H7 (cell line): ENCODE results near the gene PDLIM1. TPM values are rescaled to one million over a fixed set of nuclear protein-coding genes. Genes with fewer than 3 reads are reported as not detected.
A peak's percentile ranks its signal among the peaks of the same experiment; 100 is the strongest.
"Not testable (repeated sequence)": the region's sequence is repeated elsewhere in the genome, so short reads cannot be mapped to it uniquely, and the experiment has no call there.

Experiments used
- DNase-seq: peaks from one replicate; pipeline ENCODE4 v3.0.0; 2012
- H3K27me3 ChIP-seq: 2 replicates; pipeline ENCODE4 v1.6.0; 2011; ENCODE audit warnings: mild to moderate bottlenecking, low read length; ENCODE audit not compliant: control insufficient read depth, insufficient read depth
- H3K36me3 ChIP-seq: replicated peaks from 2 replicates; pipeline ENCODE4 v1.5.1; 2011; ENCODE audit warnings: low read length; ENCODE audit not compliant: control insufficient read depth, insufficient read depth
- H3K4me3 ChIP-seq: 2 replicates; pipeline ENCODE4 v1.5.1; 2011; ENCODE audit warnings: low read depth, mild to moderate bottlenecking, control low read depth, low read length, moderate library complexity; ENCODE audit not compliant: insufficient read depth
- total RNA-seq: library from RNA; depleted of rRNA; stranded (reverse); fragments of >200 nt; shearing (Covaris generic); gene quantifications from 2 replicates; pipeline ENCODE4 v1.2.3, GENCODE V29; 2014

Gene PDLIM1
- total RNA-seq, 1 experiment from 2014 or later = 32.4 TPM

- not testable (repeated sequence) for H3K27me3 ChIP-seq, H3K4me3 ChIP-seq, DNase-seq
- peaks cover 15% of the 10 kb centered on the region for H3K36me3 ChIP-seq
Observed at GRCh38 chr10:95240096-95240495, 50.7 kb downstream of the PDLIM1 start.

GRCh38 chr10:95237376-95238170 is 53.2 kb downstream of the PDLIM1 start:
- Histone ChIP-seq H3K36me3 (peaks cover 14% of the 10 kb centered on the region), H3K27me3 (no peaks in the 10 kb centered on the region), H3K4me3 (no peak overlapping the region)
- no peak for DNase-seq

- no peaks in the 10 kb centered on the region for H3K27me3 ChIP-seq
- no peak overlapping the region for H3K4me3 ChIP-seq
- DNase-seq = no peak
- peaks cover 11% of the 10 kb centered on the region for H3K36me3 ChIP-seq
Observed at GRCh38 chr10:95236068-95236903, 54.5 kb downstream of the PDLIM1 start.

- no peak for DNase-seq
- Histone ChIP-seq H3K36me3 (peaks cover 11% of the 10 kb centered on the region), H3K4me3 (no peak overlapping the region), H3K27me3 (no peaks in the 10 kb centered on the region)
Observed at GRCh38 chr10:95235676-95236067, 55.1 kb downstream of the PDLIM1 start.

GRCh38 chr10:95234951-95235350 is 55.9 kb downstream of the PDLIM1 start:
- no peak for DNase-seq

GRCh38 chr10:95233377-95234034 is 57.3 kb downstream of the PDLIM1 start:
- Histone ChIP-seq H3K36me3 (peaks cover 10% of the 10 kb centered on the region), H3K4me3 (no peak overlapping the region), H3K27me3 (no peaks in the 10 kb centered on the region)
- no peak for DNase-seq

More at GRCh38 chr10:95234951-95235350, 55.9 kb downstream of the PDLIM1 start:
- Histone ChIP-seq H3K36me3 (peaks cover 11% of the 10 kb centered on the region), H3K27me3 (no peaks in the 10 kb centered on the region), H3K4me3 (no peak overlapping the region)

GRCh38 chr10:95230677-95231586 is 59.9 kb downstream of the PDLIM1 start:
- not testable (repeated sequence) for H3K36me3 ChIP-seq, H3K27me3 ChIP-seq
- DNase-seq = peak; percentile 69
- peak overlapping the region; percentile 43 for H3K4me3 ChIP-seq

- H3K36me3 ChIP-seq = peaks cover 2% of the 10 kb centered on the region; the same call in 1 of the 2 replicates
- H3K4me3 ChIP-seq = peak overlapping the region; percentile 43
- no peaks in the 10 kb centered on the region for H3K27me3 ChIP-seq
- DNase-seq = peak; percentile 33
Observed at GRCh38 chr10:95229724-95230627, 60.8 kb downstream of the PDLIM1 start.

GRCh38 chr10:95228934-95229723 is 61.7 kb downstream of the PDLIM1 start:
- not testable (repeated sequence) for DNase-seq, H3K27me3 ChIP-seq
- peak overlapping the region; percentile 3; the same call in 1 of the 2 replicates for H3K4me3 ChIP-seq

GRCh38 chr10:95225136-95225535 is 65.7 kb downstream of the PDLIM1 start:
- no peak for DNase-seq
- Histone ChIP-seq H3K4me3 (no peak overlapping the region), H3K27me3 (no peaks in the 10 kb centered on the region), H3K36me3 (peaks cover 2% of the 10 kb centered on the region; the same call in 1 of the 2 replicates)

More at GRCh38 chr10:95228934-95229723, 61.7 kb downstream of the PDLIM1 start:
- H3K36me3 ChIP-seq = not testable (repeated sequence)

- H3K27me3 ChIP-seq = no peaks in the 10 kb centered on the region
- H3K4me3 ChIP-seq = no peak overlapping the region
- no peaks in the 10 kb centered on the region for H3K36me3 ChIP-seq
- DNase-seq = no peak
Observed at GRCh38 chr10:95221124-95221523, 69.7 kb downstream of the PDLIM1 start.

GRCh38 chr10:95220539-95220938 is 70.3 kb downstream of the PDLIM1 start:
- Histone ChIP-seq H3K27me3 (no peaks in the 10 kb centered on the region), H3K36me3 (peaks cover 2% of the 10 kb centered on the region; the same call in 1 of the 2 replicates), H3K4me3 (no peak overlapping the region)
- DNase-seq = no peak
